ENCODE data around the gene ZP1.

DNA sequence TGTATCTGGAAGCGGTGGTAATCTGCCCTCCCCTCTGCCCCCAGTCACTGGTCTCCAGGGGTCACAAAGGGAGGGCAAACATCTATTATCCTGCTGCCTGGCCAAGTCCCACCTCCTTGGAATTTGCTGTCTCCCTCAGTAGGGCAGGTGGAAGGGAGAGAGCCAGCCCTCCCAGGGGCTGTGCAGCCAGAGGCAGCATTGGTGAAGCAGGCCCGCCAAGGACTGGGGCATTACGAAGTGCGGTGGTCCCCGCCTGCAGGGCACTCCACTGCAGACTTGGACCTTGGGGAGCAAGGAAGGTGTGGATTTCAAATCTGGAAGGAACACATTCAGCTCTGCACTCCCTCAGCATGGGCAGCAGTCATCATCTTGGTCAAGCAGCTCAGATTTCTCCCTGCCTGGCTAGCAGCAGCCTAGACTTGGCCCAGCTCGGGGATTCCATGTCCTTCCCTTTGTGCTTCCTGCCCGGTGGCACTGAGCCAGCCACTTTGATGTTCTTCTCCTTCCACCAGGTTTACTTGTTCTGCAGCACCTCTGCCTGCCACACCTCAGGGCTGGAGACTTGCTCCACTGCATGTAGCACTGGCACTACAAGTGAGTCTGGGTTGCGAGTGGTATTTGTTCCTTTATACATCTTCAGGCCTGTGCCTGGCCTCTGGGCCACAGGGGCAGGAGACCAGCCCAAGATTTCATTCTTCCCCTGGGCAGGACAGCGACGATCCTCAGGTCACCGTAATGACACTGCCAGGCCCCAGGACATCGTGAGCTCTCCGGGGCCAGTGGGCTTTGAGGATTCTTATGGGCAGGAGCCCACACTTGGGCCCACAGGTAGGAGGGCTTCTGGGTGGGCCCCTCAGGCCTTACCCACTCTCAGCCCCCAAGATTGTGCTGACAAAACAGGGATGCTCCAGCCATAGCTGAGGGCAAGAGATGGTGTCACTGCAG lies 7.4 kb downstream of the ZP1 start:
- TF ChIP-seq POLR2A (IDR thresholded peaks at IDR 0.05) = no peak
- peak in 1 of 3 donors; percentile 15 for TF ChIP-seq POLR2AphosphoS5 (IDR thresholded peaks at IDR 0.05)
- TF ChIP-seq, protein P1, sequence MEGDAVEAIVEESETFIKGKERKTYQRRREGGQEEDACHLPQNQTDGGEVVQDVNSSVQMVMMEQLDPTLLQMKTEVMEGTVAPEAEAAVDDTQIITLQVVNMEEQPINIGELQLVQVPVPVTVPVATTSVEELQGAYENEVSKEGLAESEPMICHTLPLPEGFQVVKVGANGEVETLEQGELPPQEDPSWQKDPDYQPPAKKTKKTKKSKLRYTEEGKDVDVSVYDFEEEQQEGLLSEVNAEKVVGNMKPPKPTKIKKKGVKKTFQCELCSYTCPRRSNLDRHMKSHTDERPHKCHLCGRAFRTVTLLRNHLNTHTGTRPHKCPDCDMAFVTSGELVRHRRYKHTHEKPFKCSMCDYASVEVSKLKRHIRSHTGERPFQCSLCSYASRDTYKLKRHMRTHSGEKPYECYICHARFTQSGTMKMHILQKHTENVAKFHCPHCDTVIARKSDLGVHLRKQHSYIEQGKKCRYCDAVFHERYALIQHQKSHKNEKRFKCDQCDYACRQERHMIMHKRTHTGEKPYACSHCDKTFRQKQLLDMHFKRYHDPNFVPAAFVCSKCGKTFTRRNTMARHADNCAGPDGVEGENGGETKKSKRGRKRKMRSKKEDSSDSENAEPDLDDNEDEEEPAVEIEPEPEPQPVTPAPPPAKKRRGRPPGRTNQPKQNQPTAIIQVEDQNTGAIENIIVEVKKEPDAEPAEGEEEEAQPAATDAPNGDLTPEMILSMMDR (IDR thresholded peaks at IDR 0.05 in 8 of 11, conservative IDR thresholded peaks at IDR 0.05 in 3 of 11) = no peak

All from spleen (tissue), 7 donors.